Body of pancreas (tissue), 4 donors: ENCODE data around the gene APCS.

Source experiments
- CTCF ChIP-seq, 7 experiments: fragments of 450-650 bp in 4 of 7; fragments of 200-600 bp in 3 of 7; sonication (generic) in 3 of 7; IDR thresholded peaks; one replicate each; pipeline ENCODE4 v1.5.1; 2016 to 2019; ENCODE audit warnings: antibody characterized with exemption in 7 of 7
- POLR2A ChIP-seq, 3 donors: fragments of 450-650 bp; IDR thresholded peaks; one replicate each; pipeline ENCODE4 v1.6.1; 2016; ENCODE audit warnings: antibody characterized with exemption in 3 of 3, mild to moderate bottlenecking in 2 of 3

DNA sequence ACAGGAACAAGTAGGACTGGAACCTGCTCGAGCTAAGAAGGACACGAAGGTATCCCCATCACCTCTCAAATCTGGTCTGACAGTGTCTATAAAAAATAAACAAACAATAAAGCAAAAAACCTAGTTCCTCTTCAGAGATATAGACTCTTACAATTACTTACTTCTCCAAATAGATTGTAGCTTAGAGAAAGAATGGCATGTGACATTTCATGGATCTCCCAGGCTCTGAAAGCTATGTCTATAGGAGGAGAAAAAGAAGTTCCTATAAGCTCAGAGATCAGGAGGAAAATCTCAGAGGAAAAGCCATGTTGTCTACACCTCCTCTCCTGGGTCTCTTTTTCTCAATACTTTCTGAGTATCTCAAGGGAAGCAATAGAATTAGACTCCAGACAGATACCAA, 39.5 kb upstream of the APCS start:
- no peak for TF ChIP-seq CTCF (IDR thresholded peaks at IDR 0.05)
- TF ChIP-seq POLR2A (IDR thresholded peaks at IDR 0.05): no peak
